HG03457 (cell line): ENCODE data around the gene MAP7D1.
"Not testable (repeated sequence)": the region's sequence is repeated elsewhere in the genome, so short reads cannot be mapped to it uniquely, and the experiment has no call there.

ENCODE experiments used
- ATAC-seq: cut with Tn5 transposase; IDR thresholded peaks from one replicate; pipeline ENCODE4 v1.9.1; 2021; ENCODE audit warnings: moderate number of reproducible peaks; ENCODE audit not compliant: unreplicated experiment

Gene MAP7D1

DNA sequence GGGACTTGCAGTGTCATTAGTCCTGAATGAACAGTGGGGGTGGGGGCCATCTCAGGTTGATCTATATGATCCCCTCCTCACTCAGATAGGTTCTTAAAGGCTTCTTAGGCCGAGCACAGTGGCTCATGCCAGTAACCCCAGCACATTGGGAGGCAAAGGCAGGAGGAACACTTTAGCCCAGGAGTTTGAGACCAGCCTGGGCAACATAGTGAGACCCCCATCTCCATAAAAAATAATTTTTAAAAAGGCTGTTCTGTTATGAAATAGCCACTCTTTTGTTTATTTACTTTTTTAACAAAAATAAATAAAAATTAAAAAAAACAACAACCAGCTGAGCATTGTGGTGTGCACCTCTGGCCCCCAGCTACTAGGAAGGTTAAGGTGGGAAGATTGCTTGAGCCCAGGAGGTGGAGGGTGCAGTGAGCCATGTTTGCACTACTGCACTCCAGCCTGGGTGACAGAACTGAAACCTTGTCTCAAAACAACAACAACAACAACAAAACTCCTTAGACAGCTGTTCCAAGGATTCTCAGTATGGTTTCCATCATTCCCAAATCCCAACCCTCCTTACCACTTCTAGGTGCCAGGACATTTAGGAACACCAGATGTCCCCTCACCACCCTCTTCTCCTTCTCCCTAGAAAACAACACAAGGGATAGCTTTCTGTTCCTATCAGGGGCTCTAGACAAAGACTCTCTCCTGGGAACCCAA, 4.7 kb upstream of the MAP7D1 start:
- no peak for ATAC-seq

- no peak for ATAC-seq
Measured at GRCh38 chr1:36151845-36152203, 4.1 kb upstream of the MAP7D1 start.

DNA sequence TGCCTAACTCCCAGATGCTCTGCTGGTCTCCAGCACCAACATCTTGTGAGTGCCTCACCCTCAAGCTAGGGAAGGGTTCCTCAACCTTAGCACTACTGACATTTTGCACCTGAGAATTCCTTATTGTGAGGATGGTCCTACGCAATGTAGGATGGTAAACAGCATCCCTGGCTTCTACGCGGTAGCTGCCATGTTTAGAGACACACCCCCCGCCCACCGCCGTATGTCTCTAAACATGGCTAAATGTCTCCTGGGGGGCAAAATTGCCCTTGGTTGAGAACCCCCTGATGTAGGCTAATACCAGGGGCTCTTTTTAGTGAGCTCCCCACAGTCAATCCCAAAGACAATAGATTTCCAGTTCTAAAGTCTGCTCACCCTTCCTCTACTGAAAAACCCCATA, 2.5 kb upstream of the MAP7D1 start:
- no peak for ATAC-seq

GRCh38 chr1:36154335-36154734, 1.6 kb upstream of the MAP7D1 start:
- ATAC-seq, result no peak

DNA sequence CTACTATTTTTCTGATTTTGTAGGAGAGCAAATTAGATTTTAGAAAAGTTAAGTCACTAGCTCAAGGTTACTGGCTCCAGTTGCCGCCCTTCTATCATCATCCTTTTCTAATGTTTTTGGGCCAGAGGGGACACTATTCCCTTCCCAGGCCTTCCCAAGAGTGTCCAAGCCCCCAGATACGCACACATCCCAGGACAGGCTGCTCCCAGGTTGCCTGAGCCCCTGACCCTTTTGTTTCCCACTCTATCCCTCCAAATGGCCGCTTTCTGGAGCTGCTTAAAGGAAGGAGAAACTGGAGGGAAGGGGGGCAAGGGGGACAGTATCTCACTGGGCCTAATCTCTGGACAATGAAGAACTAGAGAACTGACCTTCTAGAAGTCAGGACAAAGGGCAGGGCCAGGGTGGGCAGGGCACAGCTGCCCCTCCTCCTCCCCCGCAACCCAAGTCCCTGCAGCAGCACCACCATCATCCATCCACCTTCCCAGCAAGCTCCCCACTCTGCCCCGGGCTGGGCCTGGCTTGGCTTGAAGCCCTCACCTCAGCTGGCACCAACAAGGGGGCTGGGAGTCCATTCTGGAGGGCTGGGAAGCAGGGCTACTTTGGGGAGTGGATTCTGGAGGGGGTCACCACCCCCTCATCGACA, 1.1 kb upstream of the MAP7D1 start:
- no peak for ATAC-seq

DNA sequence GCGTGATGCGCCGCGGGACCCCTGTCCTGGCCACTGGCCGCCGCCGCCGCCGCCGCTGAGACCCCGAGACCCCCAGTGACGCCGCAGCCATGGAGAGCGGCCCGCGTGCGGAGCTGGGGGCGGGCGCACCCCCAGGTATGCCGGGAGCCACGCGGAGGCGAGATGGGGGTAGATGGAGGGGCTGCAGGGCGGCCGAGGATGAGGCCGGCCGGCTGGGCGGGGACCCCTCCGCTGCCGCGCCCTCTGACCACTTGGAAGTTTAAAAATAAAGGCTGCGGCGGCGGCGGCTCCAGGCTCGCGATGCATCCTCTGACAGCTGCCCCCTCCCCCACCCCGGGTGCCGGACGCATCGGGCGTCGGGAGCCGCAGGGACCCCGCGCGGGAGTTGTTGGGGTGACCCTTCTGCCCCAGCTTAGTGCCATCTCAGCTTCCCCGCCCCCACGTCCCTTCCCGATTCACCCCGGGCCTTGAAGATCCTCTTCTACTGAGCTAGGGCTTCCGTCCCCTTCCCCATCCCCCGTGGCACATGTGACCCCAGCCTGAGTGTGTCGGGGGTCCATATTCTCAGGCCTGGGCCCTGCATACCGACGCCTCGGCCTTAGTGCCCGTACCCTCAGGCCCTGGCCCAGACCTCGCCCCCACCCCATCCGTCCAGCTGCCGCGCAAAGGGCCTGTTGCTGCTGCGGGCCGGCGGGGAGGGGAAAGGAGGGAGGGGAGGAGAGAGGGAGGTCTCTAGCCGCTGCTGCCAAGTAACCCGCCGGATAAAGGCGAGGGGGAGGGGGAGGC, 562 bp downstream of the MAP7D1 start:
- no peak for ATAC-seq

GRCh38 chr1:36157115-36157903, 1.3 kb downstream of the MAP7D1 start:
- no peak for ATAC-seq

- ATAC-seq, result no peak
Measured at GRCh38 chr1:36157973-36158826, 2.2 kb downstream of the MAP7D1 start.

DNA sequence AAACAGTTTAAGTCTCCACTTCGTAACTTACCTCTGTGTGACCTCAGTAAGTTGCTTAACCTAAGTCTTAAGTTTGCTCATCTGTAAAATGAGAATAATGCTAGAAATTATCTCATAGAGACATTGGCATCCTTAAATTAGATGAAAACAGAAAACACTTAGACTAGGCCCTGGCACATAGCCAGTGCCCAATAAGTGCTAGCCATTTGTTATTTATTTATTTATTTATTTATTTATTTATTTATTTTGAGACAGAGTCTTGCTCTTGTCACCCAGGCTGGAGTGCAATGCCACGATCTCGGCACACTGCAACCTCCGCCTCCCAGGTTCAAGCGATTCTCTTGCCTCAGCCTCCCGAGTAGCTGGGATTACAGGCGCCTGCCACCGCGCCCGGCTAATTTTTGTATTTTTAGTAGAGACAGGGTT, 2.9 kb downstream of the MAP7D1 start:
- not testable (repeated sequence) for ATAC-seq

DNA sequence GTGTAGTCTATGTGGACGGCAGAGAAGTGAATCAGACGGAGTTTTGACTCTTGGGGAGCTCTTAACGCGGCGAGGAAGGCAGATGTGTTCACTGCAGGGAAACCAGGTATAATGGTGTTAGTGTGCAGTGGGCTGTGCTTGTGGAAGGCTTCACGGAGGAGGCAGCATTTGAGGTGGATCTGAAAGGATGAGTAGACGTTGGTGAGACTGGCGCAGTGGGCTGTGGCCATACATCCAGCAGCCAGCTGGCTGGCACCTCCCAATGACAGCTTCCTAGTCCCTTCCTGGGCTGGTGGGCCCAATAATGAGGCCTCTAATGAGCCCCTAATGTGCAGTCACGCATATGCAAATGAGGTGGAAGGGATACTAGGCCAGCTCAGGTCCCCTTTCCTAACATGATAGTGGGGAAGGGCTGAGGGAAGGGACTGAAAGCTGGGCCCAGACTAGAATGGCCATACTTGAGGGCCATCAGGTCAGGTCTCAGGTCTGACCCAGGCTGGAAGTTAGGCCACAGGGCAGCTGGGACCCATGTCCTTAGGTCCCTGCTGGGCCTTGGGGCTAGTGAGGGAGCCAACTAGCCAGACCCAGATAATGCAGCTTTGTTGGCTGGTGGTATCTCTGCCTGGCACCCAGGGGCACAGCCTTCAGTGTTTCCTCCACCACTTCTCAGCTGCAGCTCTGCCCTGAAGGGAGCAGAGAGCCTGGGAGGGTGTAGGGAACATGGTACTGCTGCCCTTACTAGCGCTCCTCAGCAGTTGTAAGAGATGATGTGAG, 3.8 kb downstream of the MAP7D1 start:
- no peak for ATAC-seq

DNA sequence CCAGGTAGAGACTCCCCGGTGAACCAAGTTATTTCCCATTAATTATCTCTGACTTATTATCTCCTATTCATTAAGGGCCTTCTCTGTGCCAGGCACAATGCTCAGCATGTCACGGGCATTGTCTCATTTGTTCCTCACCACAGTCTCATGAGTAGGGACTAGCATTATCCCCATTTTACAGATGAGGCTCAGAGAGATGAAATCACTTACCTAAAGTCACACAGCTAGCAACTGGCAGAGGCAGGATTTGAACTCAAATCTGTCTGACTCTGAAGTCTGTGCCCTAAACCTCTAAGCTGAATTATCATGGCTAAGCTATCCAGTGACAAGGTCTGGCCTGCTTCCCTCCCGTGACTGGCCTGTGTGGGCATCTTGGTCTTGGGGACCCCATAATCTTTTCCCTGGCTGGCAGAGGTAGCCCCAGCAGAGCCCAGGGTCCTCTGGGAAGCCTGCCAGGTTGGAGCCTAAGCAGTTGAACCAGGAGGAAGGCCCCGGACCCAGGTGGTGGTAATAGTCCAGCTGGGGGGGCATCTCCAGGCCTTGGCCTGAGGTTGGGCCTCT, 4.5 kb downstream of the MAP7D1 start:
- ATAC-seq, result no peak

GRCh38 chr1:36160949-36161485, 5.1 kb downstream of the MAP7D1 start:
- ATAC-seq, result no peak

DNA sequence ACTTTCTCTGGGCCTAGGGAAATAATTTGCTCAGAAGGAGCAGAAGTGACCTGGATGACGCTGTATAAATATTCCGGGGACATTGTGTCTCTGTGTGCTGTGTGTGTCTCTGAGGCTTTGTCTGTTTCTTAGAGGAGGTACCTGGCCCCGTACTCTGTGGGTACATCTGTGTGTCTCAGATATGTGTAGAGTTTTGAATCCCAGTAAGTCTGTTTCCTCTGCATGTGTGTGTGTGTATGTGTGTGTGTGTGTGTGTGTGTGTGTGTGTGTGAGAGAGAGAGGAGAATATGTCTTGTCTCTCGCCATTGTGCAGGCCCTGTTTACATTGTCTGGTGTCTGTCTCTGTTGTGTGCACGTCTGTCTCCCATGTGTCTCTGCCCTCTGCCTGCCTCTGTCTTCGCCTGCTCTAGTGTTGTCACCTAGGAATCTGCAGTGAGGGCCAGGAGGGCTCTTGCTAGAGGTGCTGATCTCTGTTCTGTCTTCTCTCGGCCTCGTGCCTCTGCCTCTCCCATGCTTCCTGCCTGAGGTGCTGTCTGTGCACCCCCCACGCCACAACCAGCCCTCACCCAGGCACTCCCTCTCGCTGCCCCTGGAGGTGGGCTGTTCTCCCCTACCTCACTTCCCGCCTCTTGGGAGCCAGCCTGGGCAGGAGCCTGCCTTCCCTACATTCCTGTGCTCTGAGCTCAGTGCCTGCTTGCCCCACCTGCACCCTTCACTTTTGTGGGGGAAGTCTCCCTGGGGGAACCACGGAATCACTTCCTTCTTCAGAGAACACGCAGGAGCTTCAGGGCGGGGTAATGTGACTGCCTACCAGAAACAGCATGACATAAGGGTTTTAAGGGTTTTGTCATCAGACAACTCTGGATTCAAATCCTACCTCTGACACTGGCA, 5.9 kb downstream of the MAP7D1 start:
- no peak for ATAC-seq

DNA sequence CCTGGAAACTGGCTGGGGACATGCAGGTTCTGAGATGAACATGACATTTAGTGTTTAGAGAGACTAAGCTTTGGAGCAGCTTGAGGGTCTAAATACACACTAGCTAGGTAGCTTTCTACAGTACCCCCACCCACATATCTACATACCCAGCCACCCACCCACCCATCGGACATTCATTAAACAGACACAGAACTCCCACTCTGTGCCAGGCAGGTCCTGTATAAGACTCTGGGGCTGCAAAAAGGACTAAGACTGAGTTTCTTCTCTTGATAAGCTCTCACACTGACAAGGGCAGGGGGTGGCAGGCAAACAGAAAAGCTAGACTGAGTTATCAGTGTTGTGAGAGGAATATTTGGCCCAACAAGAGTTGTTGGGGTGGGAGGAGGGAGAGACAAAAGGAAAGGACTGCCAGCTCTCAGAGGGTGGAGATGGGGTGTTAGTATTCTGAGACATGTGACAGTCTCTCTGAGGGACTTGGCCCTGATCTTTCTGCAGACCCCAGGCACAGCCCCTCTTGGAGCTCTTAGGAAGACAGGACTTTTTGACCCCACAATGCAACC, 6.8 kb downstream of the MAP7D1 start:
- no peak for ATAC-seq

DNA sequence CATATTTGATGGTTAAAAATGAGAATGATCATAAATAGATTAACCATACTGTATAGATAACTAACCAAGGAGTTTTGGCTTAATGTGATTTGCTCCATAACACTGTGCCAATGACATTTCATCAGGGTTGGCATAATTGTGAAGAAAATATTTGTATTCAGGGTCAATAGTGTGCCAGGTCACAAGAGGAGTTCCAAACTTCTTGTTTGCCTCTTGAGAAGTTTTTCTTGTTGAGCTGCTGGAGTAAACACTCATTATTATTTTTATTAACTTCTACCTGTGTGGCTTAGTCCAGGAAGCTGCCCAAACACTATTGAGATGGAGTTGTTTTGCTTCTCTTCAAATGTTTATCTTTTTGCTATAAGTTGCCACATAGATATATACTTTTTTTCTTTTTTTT, 7.5 kb downstream of the MAP7D1 start:
- ATAC-seq, result no peak

GRCh38 chr1:36164361-36164760, 8.4 kb downstream of the MAP7D1 start:
- ATAC-seq, result no peak

DNA sequence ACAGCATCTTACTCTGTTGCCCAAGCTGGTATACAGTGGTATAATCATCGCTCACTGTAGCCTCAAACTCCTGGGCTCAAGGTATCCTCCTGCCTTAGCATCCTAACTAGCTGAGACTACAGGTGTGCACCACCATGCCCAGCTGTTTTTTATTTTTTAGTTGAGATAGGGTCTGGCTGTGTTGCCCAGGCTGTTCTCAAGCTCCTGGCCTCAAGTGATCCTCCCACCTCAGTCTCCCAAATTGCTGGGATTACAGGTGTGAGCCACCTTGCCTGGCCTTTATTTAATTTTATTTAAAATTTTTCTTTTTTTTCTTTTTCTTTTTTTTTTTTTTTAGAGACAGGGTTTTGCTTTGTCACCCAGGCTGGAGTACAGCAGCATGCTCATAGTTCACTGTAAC, 9.2 kb downstream of the MAP7D1 start:
- ATAC-seq, result no peak

- ATAC-seq, result no peak
Measured at GRCh38 chr1:36166136-36166535, 10.2 kb downstream of the MAP7D1 start.
